Stomach (tissue), 4 donors: ENCODE data around the gene POLR2C.

Experiments used
- EP300 ChIP-seq: sonication (generic); formaldehyde crosslinking; IDR thresholded peaks from one replicate; pipeline ENCODE4 v1.6.1; 2017; ENCODE audit warnings: antibody characterized with exemption
- TF ChIP-seq, protein P1 (sequence below), 7 experiments: fragments of 450-650 bp in 4 of 7; fragments of 200-600 bp in 3 of 7; sonication (generic) in 3 of 7; IDR thresholded peaks; one replicate each; pipeline ENCODE4 v1.5.1; 2016 to 2019; ENCODE audit warnings: antibody characterized with exemption in 7 of 7, control low read depth in 2 of 7, mild to moderate bottlenecking in 1 of 7

- TF ChIP-seq, protein P1, sequence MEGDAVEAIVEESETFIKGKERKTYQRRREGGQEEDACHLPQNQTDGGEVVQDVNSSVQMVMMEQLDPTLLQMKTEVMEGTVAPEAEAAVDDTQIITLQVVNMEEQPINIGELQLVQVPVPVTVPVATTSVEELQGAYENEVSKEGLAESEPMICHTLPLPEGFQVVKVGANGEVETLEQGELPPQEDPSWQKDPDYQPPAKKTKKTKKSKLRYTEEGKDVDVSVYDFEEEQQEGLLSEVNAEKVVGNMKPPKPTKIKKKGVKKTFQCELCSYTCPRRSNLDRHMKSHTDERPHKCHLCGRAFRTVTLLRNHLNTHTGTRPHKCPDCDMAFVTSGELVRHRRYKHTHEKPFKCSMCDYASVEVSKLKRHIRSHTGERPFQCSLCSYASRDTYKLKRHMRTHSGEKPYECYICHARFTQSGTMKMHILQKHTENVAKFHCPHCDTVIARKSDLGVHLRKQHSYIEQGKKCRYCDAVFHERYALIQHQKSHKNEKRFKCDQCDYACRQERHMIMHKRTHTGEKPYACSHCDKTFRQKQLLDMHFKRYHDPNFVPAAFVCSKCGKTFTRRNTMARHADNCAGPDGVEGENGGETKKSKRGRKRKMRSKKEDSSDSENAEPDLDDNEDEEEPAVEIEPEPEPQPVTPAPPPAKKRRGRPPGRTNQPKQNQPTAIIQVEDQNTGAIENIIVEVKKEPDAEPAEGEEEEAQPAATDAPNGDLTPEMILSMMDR (IDR thresholded peaks at IDR 0.05): no peak
- TF ChIP-seq EP300: no peak
These were observed 41.5 kb downstream of the POLR2C start for GRCh38 chr16:57504001-57504400.
